ENCODE data around the gene DUSP6. TPM values are rescaled to one million over a fixed set of nuclear protein-coding genes. Genes with fewer than 3 reads are reported as not detected.

The DUSP6 gene, protein sequence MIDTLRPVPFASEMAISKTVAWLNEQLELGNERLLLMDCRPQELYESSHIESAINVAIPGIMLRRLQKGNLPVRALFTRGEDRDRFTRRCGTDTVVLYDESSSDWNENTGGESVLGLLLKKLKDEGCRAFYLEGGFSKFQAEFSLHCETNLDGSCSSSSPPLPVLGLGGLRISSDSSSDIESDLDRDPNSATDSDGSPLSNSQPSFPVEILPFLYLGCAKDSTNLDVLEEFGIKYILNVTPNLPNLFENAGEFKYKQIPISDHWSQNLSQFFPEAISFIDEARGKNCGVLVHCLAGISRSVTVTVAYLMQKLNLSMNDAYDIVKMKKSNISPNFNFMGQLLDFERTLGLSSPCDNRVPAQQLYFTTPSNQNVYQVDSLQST
- total RNA-seq, result 75.9 and 94.1 TPM in 2 replicates

DNA sequence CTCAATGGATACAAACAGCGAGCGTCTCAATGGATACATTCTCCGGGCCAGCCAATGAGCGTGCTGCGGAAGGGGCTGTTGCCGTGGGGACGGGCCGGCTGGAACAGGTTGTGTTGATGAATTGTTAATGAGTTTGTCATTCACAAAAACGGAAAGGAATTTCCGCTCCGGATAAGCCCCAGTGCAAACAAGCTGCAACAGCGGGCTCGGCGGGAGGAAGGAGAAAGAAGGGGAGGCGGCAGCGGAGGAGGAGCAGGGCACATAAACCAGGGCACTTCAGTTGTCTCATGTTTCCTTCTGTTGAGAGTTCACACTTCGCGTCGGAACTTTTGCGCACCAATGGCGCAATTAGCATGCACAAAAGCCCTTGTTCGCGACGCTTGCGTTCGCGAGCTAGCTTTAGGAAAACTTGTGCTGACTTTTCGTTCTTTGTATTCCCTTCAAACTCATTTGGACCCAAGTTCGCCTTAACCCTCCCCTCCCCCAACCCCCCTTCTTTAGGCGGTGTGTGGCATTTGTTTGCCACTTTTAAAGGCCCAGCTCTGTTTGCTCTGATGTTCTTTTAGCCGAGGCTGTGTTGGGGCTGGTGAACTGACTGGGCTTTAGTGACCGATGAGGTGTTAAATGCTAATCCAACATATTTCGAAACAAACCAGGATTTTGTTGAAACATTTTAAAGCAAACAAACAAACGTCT is at the start of gene DUSP6:
DUSP6 (minus strand) TSS at position 10 of the 696 bp plus-strand sequence. CDS start 462 bp downstream, outside the sequence.

Other genes starting within 250 kb of the DUSP6 start
- gene GALNT4, start 172.3 kb upstream of the DUSP6 start, total RNA-seq, result 14.4 and 15.0 TPM in 2 replicates
- gene POC1B, start 173.5 kb upstream of the DUSP6 start, total RNA-seq, result 11.5 and 19.4 TPM in 2 replicates

All from regular cardiac myocyte (primary cell).